Activated T-cell treated with anti-CD3 and anti-CD28 coated beads, Interleukin-2, amount 50 U/mL, for 24 hours (primary cell): ENCODE results near the gene RAB44.

Experiments
- DNase-seq: peaks from one replicate; pipeline ENCODE4 v3.0.0-alpha.2; 2020
- H3K27ac Mint-ChIP-seq: 2 replicates; pipeline ENCODE4 v1.8.0; 2020; ENCODE audit warnings: mild to moderate bottlenecking, mixed read lengths
- H3K27me3 Mint-ChIP-seq: 2 replicates; pipeline ENCODE4 v1.8.0; 2020; ENCODE audit warnings: mixed read lengths
- H3K36me3 Mint-ChIP-seq: 2 replicates; pipeline ENCODE4 v1.8.0; 2020; ENCODE audit warnings: low read depth, mixed read lengths
- H3K4me1 Mint-ChIP-seq: 2 replicates; pipeline ENCODE4 v1.8.0; 2020; ENCODE audit warnings: low read depth, mixed read lengths
- H3K4me3 Mint-ChIP-seq: 2 replicates; pipeline ENCODE4 v1.8.0; 2020; ENCODE audit warnings: mild to moderate bottlenecking, moderate library complexity, mixed read lengths
- H3K9me3 Mint-ChIP-seq: 2 replicates; pipeline ENCODE4 v1.8.0; 2020; ENCODE audit warnings: mixed read lengths

The RAB44 gene

GRCh38 chr6:36765190-36765589, 67.6 kb downstream of the RAB44 start:
- Mint-ChIP-seq H3K4me3 (no peak overlapping the region), H3K27me3 (no peaks in the 10 kb centered on the region), H3K27ac (no peak overlapping the region), H3K4me1 (peaks cover 24% of the 10 kb centered on the region), H3K9me3 (no peaks in the 10 kb centered on the region), H3K36me3 (no peaks in the 10 kb centered on the region)
- no peak for DNase-seq

- Mint-ChIP-seq H3K4me3 (no peak overlapping the region), H3K9me3 (no peaks in the 10 kb centered on the region), H3K27me3 (no peaks in the 10 kb centered on the region), H3K27ac (no peak overlapping the region), H3K4me1 (peaks cover 30% of the 10 kb centered on the region), H3K36me3 (no peaks in the 10 kb centered on the region)
- peak; percentile 83 for DNase-seq
These were observed 68.2 kb downstream of the RAB44 start for GRCh38 chr6:36765594-36766398.

GRCh38 chr6:36766399-36766945, 68.8 kb downstream of the RAB44 start:
- Mint-ChIP-seq H3K4me3 (no peak overlapping the region), H3K4me1 (peaks cover 34% of the 10 kb centered on the region), H3K9me3 (no peaks in the 10 kb centered on the region), H3K36me3 (no peaks in the 10 kb centered on the region), H3K27ac (no peak overlapping the region), H3K27me3 (no peaks in the 10 kb centered on the region)
- no peak for DNase-seq

- peak overlapping the region; percentile 58 for H3K4me3 Mint-ChIP-seq
These were observed 71.6 kb downstream of the RAB44 start for GRCh38 chr6:36769183-36769675.

GRCh38 chr6:36769676-36770499, 72.3 kb downstream of the RAB44 start:
- H3K4me1 Mint-ChIP-seq: peaks cover 34% of the 10 kb centered on the region
- DNase-seq: peak; percentile 57
- no peaks in the 10 kb centered on the region for H3K36me3 Mint-ChIP-seq
- H3K27ac Mint-ChIP-seq: peak overlapping the region; percentile 92
- H3K9me3 Mint-ChIP-seq: no peaks in the 10 kb centered on the region
- peak overlapping the region; percentile 58 for H3K4me3 Mint-ChIP-seq
- no peaks in the 10 kb centered on the region for H3K27me3 Mint-ChIP-seq

More at GRCh38 chr6:36769183-36769675, 71.6 kb downstream of the RAB44 start:
- Mint-ChIP-seq H3K4me1 (peaks cover 34% of the 10 kb centered on the region), H3K27me3 (no peaks in the 10 kb centered on the region), H3K9me3 (no peaks in the 10 kb centered on the region), H3K27ac (peak overlapping the region; percentile 92), H3K36me3 (no peaks in the 10 kb centered on the region)
- DNase-seq: peak; percentile 59

- no peak for DNase-seq
- no peaks in the 10 kb centered on the region for H3K36me3 Mint-ChIP-seq
- H3K4me3 Mint-ChIP-seq: no peak overlapping the region
- peak overlapping the region; percentile 92 for H3K27ac Mint-ChIP-seq
- no peaks in the 10 kb centered on the region for H3K9me3 Mint-ChIP-seq
- peaks cover 34% of the 10 kb centered on the region for H3K4me1 Mint-ChIP-seq
- no peaks in the 10 kb centered on the region for H3K27me3 Mint-ChIP-seq
These were observed 73.5 kb downstream of the RAB44 start for GRCh38 chr6:36771145-36771544.

GRCh38 chr6:36772397-36772796, 74.8 kb downstream of the RAB44 start:
- H3K27me3 Mint-ChIP-seq: no peaks in the 10 kb centered on the region
- H3K4me3 Mint-ChIP-seq: no peak overlapping the region
- H3K4me1 Mint-ChIP-seq: peaks cover 30% of the 10 kb centered on the region
- no peaks in the 10 kb centered on the region for H3K9me3 Mint-ChIP-seq
- no peak for DNase-seq
- H3K27ac Mint-ChIP-seq: peak overlapping the region; percentile 22
- H3K36me3 Mint-ChIP-seq: no peaks in the 10 kb centered on the region

- Mint-ChIP-seq H3K36me3 (no peaks in the 10 kb centered on the region), H3K9me3 (no peaks in the 10 kb centered on the region), H3K4me1 (peaks cover 19% of the 10 kb centered on the region), H3K27ac (no peak overlapping the region), H3K27me3 (no peaks in the 10 kb centered on the region), H3K4me3 (no peak overlapping the region)
- no peak for DNase-seq
These were observed 76.7 kb downstream of the RAB44 start for GRCh38 chr6:36774331-36774730.

GRCh38 chr6:36776167-36776566, 78.5 kb downstream of the RAB44 start:
- Mint-ChIP-seq H3K4me3 (no peak overlapping the region), H3K27ac (no peak overlapping the region), H3K4me1 (peaks cover under 1% of the 10 kb centered on the region), H3K27me3 (no peaks in the 10 kb centered on the region), H3K36me3 (no peaks in the 10 kb centered on the region), H3K9me3 (no peaks in the 10 kb centered on the region)
- no peak for DNase-seq

GRCh38 chr6:36777801-36778200, 80.2 kb downstream of the RAB44 start:
- no peak overlapping the region for H3K27ac Mint-ChIP-seq
- no peak overlapping the region for H3K4me3 Mint-ChIP-seq
- DNase-seq: no peak

GRCh38 chr6:36779227-36779626, 81.6 kb downstream of the RAB44 start:
- Mint-ChIP-seq H3K4me1 (peaks cover 1% of the 10 kb centered on the region), H3K27me3 (no peaks in the 10 kb centered on the region), H3K36me3 (no peaks in the 10 kb centered on the region), H3K4me3 (no peak overlapping the region), H3K9me3 (no peaks in the 10 kb centered on the region), H3K27ac (no peak overlapping the region)
- DNase-seq: no peak

More at GRCh38 chr6:36777801-36778200, 80.2 kb downstream of the RAB44 start:
- Mint-ChIP-seq H3K4me1 (peaks cover 1% of the 10 kb centered on the region), H3K9me3 (no peaks in the 10 kb centered on the region), H3K36me3 (no peaks in the 10 kb centered on the region), H3K27me3 (no peaks in the 10 kb centered on the region)

- Mint-ChIP-seq H3K4me3 (no peak overlapping the region), H3K27ac (no peak overlapping the region), H3K36me3 (no peaks in the 10 kb centered on the region), H3K27me3 (no peaks in the 10 kb centered on the region), H3K9me3 (no peaks in the 10 kb centered on the region), H3K4me1 (peaks cover 1% of the 10 kb centered on the region)
- DNase-seq: no peak
These were observed 83.0 kb downstream of the RAB44 start for GRCh38 chr6:36780442-36781177.

- H3K27me3 Mint-ChIP-seq: no peaks in the 10 kb centered on the region
- DNase-seq: no peak
- no peaks in the 10 kb centered on the region for H3K9me3 Mint-ChIP-seq
- no peaks in the 10 kb centered on the region for H3K36me3 Mint-ChIP-seq
- H3K4me1 Mint-ChIP-seq: peaks cover 1% of the 10 kb centered on the region
- no peak overlapping the region for H3K27ac Mint-ChIP-seq
- H3K4me3 Mint-ChIP-seq: no peak overlapping the region
These were observed 84.0 kb downstream of the RAB44 start for GRCh38 chr6:36781669-36782068.
